GM19468 (cell line): ENCODE measurements around the gene NEUROG1.
"Not testable (repeated sequence)": the region's sequence is repeated elsewhere in the genome, so short reads cannot be mapped to it uniquely, and the experiment has no call there.

Source experiments
- ATAC-seq: cut with Tn5 transposase; IDR thresholded peaks from one replicate; pipeline ENCODE4 v1.9.1; 2021; ENCODE audit warnings: mild to moderate bottlenecking, moderate library complexity, moderate number of reproducible peaks; ENCODE audit not compliant: unreplicated experiment; ENCODE audit errors: extremely low read depth

Gene NEUROG1

DNA sequence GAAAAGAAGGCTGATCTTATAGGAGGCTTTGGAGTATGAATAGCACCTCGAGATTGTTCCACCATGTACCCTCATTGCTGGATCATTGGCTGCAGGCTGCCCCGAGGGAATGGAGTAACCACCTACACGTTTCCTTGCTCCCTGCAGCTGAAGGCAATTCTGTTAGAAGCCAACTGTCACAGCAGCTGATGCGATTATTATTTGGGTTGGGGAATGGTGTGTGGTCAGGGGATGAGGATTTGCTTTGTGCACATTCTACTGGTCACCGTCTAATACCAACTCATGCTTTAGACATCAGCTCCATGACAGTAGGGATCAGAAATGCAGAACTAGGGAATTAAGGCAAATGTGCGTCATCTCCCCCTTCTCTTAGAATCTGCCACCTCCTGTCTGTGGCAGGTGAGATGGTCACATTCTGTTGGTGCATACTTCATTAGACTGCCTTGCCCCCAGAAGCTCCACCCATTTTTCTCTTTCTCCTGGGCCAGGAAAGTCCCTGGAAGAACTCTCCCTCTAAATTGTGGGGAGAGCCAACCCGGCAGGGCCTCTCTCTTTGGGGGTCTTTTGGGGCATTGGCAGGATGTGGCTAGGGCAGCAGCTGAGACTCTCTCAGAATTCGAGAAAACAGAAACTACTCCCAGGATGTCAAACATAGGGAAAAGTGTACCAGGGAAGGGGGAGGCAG is 32.8 kb downstream of the NEUROG1 start:
- ATAC-seq: no peak

DNA sequence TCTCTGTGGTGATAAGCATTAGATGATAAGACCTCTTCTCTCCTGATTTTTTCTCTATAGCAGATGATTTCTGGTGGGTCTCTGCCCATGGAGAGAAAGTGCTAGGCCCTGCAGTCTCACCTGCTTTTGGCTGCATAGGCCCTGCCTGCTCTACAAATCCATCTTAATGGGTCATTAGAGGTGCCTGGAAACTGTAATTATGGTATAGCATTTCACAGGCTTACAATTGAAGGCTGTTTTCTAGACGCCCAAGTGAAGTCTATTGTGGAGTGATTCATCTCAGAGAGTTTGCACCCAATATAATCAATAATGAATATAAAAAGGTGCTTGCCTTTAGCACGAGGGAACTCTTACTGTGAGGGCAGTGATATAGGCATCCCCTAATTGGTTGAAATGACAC is 33.8 kb downstream of the NEUROG1 start:
- no peak for ATAC-seq

DNA sequence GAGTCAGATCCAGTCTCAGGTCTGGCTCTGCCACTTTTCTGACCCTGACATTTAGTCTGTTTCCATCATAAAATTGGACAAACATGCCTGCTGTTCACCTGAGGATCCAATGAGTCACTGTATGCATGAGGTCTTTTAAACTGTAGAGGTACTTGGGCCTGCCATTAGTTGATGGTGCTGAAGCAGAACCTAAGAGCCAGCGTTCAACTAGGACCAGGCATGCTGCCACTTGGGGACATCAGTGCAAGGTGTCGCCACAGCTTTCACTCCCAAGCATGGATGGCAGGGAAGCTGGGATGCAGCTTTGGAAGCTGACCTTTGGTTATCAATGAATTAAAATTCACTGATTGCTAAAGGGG is 37.1 kb downstream of the NEUROG1 start:
- ATAC-seq: no peak

DNA sequence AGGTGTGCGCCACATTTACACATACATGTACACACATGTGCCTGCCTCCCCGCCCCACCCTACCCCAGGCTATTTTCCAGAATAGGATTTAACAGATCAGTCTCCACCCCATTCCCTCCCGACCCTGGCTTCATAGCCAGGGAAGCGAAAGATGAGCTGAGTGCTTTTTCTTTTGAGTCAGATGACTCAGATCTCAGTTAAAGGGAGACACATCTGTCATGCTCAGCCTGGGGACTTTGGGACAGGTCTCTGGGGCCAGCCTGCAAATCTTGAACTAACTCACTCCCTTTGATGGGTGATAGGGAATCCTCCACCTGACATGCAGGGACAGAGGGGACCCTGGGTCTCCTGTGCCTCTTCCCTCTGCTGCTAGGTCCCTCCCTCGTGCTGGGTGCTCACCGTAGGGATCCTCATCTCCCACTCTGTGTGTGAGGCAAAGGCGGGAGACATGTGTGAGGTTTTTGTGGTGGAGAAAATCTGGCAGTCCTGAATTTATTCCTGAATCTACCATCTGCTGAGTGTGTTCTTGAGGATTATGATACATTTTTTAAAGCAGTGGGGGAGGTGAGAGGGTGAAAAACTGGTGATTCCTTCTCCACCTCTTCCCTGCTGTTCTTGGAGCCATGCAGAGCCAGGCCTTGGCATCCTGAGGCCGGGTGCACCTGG is 37.7 kb downstream of the NEUROG1 start:
- ATAC-seq: no peak

DNA sequence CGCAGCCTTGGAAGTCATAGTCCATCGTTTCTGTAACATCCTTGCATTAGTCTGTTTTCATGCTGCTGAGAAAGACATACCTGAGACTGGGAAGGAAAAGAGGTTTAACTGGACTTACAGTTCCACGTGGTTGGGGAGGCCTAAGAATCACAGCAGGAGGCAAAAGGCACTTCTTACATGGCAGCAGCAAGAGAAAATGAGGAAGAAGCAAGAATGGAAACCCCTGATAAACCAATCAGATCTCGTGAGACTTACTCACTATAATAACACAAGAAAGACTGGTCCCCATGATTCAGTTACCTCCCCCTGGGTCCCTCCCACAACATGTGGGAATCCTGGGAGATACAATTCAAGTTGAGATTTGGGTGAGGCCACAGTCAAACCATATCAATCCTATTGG is 40.2 kb downstream of the NEUROG1 start:
- not testable (repeated sequence) for ATAC-seq

DNA sequence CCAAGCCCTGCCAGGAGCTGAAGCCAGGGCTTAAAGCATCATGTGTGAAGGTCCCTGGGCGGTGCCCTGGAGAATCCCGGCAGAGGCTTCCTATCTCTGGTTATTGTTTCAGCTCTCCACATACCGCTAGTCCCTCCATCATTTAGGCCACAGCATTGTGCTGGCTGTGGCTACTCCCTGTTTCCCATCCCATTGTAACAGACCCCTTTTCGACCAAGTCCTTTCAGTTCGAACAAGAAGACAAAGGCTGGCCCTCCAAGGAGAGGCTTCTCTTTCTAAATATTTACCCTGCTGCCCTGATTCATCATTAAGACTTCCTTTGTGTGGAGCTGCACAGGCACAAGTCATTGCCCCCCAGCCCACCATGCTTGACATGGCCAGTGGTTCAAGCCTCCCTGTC is 41.6 kb downstream of the NEUROG1 start:
- no peak for ATAC-seq

DNA sequence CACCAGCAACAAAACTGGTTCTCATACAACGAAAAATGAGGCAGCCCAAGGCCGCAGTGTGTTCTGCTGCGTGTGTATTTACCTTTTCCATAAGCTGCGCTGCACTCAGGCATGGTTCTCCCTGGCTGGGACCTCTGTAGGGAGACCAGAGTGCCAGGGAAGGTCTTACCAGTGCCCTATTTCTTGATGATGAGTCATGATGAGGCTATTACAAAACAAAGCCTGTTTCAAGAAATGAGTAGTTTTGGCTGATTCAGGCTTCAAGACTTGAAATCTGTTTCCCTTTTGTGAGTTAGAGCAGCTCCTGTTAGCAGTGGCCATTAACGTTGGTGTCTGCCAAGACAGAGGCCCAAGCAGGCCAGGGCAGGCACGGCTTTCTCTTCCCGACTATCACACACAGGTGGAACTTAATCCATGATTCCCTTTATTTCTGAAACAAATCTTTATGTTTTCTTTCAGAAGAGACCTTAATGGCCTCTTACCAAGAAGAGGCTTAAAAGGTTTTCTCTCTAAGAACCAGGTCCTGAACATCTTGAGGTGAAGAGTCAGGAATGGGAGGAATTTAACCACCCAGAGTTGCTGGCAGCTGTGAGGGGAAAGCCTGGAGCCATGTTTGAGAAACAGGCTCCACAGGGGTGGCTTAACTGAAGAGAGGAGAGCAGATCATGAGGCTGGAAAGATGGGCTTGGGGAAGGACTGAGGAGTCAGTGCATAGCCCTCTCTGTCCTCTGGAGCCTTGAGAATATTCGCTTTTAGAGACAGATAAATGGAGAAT is 42.2 kb downstream of the NEUROG1 start:
- ATAC-seq: no peak

DNA sequence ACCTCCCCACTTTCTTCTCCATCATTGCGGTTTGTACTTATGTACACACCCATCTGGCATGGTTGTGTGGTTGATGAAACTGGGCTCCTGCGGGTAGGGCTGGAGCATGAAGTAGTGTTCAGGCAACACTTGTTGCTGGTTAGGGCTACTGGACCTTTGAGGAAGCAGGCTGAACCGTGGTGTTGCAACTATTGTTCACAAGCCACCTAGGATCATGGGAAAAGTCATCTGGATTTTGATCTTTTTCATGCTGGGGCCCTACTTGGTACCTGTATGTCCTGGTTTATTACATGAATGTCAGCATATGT is 43.5 kb downstream of the NEUROG1 start:
- no peak for ATAC-seq

DNA sequence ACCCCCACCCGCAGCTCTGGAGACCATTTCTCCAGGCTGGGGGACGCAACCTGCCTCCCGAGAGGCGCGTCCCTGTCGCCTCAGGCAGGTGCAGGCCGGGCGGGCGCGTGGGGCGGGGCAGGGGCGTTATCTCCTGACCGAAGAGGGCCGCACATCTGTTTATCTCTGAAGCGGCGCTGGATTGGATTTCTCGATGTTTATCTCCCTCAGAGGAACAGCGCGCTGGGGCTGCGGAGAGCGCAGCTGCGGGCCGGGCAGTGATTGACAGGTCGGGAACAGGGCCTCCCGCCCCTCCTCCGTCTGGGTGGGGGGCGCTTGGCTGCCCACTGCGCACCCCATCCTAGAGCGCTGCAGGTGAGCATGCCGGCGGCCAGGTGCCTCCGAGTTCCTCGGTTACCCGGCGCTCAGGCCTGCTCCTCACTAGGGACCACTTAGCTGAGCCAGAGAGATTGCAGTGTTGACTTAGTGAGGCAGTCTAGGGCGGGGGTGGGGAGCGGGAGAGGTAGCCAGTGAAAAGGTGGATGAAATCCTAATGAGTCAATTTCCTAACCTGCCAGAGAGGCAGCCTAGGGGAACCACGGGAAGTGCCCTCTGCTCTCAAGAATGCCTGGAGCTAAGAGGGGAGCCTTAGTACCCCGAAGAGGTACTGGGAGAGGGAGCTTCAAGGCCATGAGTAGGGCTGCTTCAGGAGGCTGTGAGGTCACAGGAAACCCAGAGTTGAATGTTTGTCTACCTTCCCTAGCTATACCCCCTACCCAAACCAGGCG is 44.0 kb downstream of the NEUROG1 start:
- ATAC-seq: no peak

DNA sequence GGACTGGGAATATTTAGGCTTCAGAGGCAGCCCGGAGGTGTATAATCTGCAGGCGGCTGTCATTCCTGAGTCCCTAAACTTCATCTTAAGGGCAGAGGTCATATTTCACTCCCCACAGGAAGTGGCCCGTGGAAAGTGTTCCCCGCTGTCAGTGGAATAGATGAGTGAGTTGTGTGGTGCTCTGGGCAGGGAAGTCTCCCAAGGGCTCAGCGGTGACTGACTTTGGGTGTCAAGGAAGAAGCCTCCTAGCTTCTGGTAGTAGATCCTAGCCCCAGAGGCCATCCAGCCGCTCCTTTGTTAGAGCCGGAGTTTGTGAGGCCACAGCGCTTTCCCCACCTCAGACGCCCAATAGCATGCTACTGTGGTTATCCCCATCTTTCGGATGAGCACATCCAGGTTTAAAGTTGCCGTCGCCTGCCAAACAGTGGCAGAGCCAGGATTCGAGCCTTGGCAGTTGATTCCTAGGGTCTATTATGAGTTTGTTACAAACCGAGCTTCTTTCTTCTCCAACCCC is 44.7 kb downstream of the NEUROG1 start:
- ATAC-seq: no peak

DNA sequence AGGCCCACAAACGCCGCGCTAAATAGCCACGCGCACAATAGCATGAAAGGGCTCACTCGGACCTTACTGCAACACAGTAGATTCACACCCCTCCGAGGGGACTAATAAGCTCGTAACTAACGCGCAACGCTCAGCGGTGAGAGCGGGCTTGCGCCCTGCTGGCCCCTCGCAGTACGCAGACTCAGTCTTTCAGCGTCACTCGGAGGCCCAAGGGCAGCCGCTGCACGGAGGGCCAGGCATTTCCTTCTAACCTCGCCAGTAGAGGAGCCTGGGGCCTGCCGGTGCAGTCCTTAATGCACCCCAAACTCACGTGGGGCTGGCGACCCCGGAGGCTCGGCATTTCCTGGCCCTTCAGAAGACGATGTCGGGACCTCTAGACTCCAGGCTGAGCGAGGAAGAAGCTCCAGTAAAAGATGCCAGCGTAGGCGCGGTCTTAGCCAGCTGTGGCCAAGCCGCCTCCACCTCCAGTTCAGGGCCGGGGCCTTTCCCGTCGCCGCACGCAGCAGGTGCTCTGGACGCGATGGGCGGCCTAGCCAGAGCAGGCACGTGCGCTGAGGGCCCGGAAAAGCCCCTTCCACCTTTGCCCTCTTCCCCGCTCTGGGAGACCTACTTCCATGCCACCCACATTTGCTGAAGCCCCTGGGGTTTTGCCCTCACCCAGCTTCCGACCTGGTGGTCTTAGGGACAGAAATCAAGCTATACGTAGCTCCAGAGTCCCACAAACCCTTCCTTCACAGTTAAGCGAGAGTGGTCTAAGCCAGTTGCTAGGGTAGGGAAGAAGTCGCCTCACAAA is 45.3 kb downstream of the NEUROG1 start:
- ATAC-seq: no peak

DNA sequence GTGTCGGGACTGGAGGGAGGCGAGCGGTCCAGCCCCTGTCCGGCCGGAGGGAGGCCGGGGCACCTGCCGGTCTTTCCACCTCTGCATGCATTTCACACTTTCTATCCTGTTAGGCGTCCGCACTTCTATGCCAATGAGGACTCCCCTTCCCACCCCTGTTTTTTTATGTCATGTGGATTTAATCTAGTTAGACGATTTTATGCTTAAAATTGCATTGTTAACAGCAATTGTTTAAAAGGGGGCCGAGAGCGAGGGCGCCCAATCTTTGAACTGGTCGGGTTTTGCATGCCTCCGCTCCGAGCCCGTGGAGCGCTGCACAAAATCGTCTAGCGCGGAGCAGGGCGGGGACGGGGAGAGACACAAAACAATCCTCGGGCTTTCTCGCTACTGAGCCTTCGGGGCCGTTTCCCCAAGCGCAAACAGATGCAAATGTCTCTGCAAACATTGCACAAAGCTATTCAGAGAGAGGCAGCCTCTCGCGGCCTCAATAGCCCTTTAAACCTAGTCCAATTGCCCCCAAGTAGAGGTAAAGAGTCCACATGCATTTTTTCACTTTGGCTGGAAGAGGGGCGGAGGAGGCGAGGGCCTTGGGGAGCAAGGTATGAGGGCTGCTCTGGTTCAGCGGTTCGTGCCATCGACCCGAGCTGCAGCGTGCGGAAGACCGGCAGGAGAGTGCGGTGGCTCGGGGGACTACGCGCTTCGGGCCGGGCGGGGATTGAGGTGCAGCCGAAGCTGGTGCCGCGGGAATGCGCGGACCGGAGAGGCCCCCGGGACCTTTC is 46.1 kb downstream of the NEUROG1 start:
- ATAC-seq: no peak

DNA sequence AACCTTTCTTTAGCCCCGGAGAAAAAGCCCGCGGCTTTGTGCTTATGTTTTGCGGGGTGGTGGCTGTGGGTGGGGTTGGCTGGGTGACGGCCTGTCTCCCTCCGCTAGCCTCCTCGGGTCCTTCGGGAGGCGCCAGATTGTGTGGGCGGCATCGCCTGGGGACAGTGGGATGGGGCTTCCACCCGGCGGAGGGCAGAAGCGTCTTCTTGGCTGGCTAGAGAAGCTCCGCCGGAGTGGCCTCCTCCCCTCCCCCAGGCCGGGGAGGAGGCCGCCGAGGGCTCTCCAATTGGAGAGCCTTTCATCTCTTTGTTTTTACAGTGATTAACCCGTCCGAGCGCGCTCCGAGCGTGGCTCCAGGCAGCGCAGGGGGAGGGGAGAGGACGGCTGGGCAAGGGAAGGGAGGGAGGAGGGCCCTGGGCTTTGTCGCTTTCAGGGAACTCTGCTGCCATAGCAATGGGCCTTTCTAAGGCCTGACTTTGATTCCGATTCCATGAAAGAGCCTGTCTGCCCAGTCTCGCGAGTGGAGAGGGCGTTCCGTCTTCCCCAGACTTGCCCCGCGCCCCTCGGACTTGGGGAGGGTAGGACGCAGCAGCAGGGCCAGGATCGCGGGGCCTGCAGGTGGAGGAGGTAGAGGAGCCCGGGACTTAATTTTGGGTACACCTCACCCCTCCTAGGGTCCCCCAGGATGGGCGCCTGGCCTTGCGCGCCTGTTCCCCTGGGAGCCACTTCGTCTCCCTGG is 46.9 kb downstream of the NEUROG1 start:
- ATAC-seq: no peak

DNA sequence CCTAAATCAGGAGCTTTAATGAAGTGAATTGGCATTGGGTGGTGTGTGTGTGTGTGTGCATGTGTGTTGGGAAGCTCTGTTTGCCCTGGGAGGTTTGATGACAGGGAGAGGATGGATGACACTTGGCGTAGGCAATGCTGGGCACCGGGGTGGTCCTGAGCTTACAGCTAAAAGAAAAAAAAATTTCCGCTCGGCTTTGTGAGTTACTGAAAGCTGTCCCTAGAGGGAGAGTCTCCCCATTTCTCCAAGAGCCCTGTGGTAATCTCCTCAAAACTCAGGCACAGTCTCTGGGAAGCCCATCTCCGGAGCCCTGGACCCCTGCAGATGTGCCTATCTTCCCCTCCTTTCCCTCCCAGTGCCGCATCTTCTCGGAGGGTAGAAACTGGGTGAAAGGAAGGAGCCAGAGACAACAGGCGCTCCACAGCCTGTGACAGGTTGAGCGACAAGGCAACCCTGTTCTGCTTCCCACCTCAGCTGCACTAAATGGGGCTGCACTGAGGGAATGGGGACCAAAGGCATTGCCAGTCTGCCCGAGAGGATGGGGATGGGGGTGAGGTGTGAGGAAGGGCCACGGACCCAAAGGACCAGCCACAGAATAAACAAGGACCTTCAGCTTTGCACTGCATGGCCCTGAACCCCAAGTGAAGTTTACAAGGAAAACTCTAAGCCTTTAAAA is 47.8 kb downstream of the NEUROG1 start:
- no peak for ATAC-seq

DNA sequence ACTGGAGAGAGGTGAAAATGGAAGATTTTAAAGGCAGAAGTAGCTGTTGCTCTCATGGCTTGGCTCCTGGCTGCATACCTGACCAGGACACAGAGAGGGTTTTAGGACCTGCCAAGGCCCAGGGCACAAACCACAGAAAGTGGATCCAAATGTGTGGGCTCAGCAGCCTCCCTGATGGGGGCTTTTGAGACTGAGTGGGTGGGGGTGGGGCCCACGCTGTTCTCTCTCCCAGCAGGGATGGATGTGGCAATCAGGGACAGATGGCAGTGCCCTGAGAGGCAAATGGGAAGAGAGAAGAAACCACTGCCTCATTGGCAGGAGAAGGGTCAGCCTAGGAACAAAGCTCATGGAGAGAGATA is 48.7 kb downstream of the NEUROG1 start:
- no peak for ATAC-seq

DNA sequence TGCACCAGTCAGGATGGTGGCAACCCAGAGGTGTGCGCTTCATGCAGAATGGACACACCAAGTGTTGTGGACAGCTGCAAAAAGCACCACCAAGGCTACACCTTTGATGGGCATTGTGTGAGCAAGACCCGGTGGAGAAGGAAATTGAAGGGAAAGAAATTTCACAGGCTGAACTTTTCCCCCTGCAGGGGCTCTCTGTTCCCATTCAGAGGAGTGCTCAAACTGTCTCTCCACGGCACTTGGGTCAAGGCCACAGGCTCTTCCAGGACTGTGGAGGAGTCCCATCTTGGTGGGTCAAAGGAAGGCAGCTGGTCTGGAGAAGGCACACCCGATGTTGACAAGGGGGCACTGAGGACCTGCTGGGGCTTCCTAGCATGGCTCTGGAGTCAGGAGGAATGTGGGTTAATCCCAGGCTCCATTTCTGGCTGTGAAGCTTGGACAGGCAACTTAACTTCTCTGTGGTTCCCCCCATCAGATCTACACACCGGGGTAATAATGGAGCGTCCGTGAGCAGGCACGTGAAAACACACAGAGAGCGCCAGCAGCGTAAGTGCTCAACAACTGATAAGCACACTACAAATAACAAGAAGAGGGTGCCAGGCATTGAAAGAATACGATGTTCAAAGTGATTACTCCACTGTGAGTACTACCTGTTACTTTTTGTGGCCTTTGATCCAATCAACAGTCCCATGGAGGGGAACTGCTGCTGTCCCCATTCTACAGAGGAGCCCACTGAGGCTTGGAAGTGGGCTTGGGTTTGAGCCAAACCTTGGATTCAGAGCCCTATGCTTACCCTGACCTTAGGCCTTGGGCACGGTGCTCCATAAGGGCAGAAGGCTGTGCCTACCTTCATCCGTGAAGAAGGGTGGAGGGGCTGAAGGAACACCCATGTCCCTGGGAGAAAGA is 49.4 kb downstream of the NEUROG1 start:
- no peak for ATAC-seq

DNA sequence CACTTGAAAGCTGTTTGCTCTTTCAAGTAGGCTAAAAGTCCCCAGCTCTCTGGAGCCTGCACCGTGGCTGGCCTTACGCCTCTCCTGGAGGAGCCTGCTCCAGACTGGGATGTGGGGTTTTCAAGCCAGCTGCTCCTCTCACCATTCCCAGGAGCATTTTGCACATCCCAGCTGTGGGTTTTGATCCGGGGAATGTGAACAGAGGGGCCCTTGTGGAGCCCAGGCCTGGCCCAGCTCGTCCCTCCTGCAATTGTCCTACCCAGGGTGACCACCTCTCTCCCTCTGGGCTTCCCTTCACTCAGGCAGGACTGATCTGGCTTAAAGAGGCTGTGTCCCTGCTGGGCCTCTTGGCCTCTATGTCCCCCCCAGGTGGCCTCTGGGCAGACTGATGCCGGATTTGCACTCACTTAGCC is 51.1 kb downstream of the NEUROG1 start:
- ATAC-seq: no peak
